Dermis microvascular lymphatic vessel endothelial cell (primary cell): ENCODE results near the gene HSFX4. TPM values are rescaled to one million over a fixed set of nuclear protein-coding genes. Genes with fewer than 3 reads are reported as not detected.
A peak's percentile ranks its signal among the peaks of the same experiment; 100 is the strongest.
"Not testable (repeated sequence)": the region's sequence is repeated elsewhere in the genome, so short reads cannot be mapped to it uniquely, and the experiment has no call there.

Experiments
- DNase-seq, 2 donors: peaks; one replicate each; pipeline versions ENCODE4 v3.0.0 to v3.0.0-alpha.2; 2010; ENCODE audit warnings: low read depth in 2 of 2
- total RNA-seq: library from RNA; depleted of rRNA; stranded (reverse); fragments of >200 nt; gene quantifications from 2 replicates; pipeline ENCODE4 v1.2.1, GENCODE V29; 2014

The HSFX4 gene
- total RNA-seq, 1 donor from 2014 or later: not detected

- peak in 1 of 2 donors; percentile 15 for DNase-seq
Observed at GRCh38 chrX:149937871-149938426, 8.6 kb downstream of the HSFX4 start.

- DNase-seq: peak; percentile 98 to 99
Observed at GRCh38 chrX:149938427-149938880, 9.1 kb downstream of the HSFX4 start, which contains the start of gene EOLA2. Gene EOLA2 (minus strand): TSS chrX:149938491. CDS start chrX:149933874, 4,617 bp downstream.

- peak; percentile 77 to 93 for DNase-seq
Observed at GRCh38 chrX:149938881-149939654, 9.7 kb downstream of the HSFX4 start.

GRCh38 chrX:149939655-149939904 is 10.2 kb downstream of the HSFX4 start:
- no peak for DNase-seq

- DNase-seq: peak; percentile 86 to 96
Observed at GRCh38 chrX:149939905-149940673, 10.7 kb downstream of the HSFX4 start.

- not testable (repeated sequence) for DNase-seq
Observed at GRCh38 chrX:149940674-149941024, 11.3 kb downstream of the HSFX4 start.

GRCh38 chrX:149945087-149945670 is 15.8 kb downstream of the HSFX4 start:
- DNase-seq: not testable (repeated sequence)

GRCh38 chrX:149945820-149946219 is 16.4 kb downstream of the HSFX4 start:
- not testable (repeated sequence) for DNase-seq

- DNase-seq: not testable (repeated sequence)
Observed at GRCh38 chrX:149946932-149947331, 17.6 kb downstream of the HSFX4 start.

GRCh38 chrX:149948016-149948415 is 18.6 kb downstream of the HSFX4 start:
- no peak for DNase-seq

GRCh38 chrX:149949743-149950436 is 20.5 kb downstream of the HSFX4 start:
- no peak for DNase-seq

- peak; percentile 56 to 63 for DNase-seq
Observed at GRCh38 chrX:149950681-149951080, 21.3 kb downstream of the HSFX4 start.

GRCh38 chrX:149961572-149961971 is 32.2 kb downstream of the HSFX4 start:
- no peak for DNase-seq

- DNase-seq: no peak
Observed at GRCh38 chrX:149962010-149962409, 32.6 kb downstream of the HSFX4 start.

GRCh38 chrX:149962859-149963757 is 33.7 kb downstream of the HSFX4 start:
- peak; percentile 55 to 67 for DNase-seq

GRCh38 chrX:149979126-149979644 is 49.8 kb downstream of the HSFX4 start:
- DNase-seq: no peak
